ENCODE data around the gene CCDC85C. TPM values are rescaled to one million over a fixed set of nuclear protein-coding genes. Genes with fewer than 3 reads are reported as not detected.
A peak's percentile ranks its signal among the peaks of the same experiment; 100 is the strongest.

The CCDC85C gene
- total RNA-seq, 1 experiment from 2014 or later: 3.4 TPM

DNA sequence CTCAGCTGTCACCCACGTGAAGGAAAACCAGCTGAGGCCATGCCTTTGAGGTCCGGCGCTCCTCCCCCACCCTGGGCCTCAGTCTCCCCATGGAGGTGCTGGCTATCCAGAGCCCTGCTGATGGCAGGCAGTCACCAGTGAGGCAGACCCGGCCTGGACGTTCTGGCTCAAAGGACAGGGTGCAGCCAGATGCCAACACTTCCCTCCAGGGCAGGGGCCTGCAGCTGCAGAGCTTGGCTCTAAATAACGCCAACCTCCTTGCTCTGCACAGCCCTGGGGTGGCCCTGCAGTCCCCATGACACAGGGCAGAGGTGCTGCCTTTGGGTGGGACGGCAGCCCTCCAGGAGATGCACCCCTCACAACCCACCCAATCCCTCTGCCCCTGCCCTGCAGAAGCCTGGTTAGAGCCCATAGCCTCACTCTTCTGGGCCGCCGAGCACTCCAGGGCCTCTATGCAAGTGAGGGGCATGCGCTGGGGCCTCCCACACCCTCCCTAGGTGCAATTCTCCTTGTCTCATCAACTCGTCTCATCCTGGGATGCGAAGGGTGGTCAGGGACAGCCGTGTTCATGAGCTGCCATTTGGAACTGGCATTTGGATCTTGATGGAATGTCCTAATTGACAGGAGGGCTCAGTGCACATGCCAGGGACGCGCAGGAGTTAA is 30.4 kb downstream of the CCDC85C start:
- DNase-seq (ENCODE audit: low read depth): no peak

DNA sequence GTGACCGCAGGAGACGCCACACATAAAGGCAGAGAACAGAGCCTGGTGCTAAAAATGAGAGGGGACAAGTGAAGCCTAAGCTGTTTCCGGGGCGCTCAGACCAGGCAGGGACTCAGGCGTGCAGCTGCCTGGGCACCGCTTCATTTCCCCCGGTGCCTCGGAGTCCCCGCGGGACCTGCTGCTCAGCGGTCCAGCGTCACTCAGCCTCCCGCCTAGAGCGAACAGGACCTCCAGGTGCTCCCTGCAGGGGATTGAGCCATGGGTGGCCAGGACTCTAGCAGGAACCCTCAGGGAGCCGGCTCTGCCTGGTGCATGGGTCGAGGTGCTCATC is 31.0 kb downstream of the CCDC85C start:
- DNase-seq (ENCODE audit: low read depth): no peak

DNA sequence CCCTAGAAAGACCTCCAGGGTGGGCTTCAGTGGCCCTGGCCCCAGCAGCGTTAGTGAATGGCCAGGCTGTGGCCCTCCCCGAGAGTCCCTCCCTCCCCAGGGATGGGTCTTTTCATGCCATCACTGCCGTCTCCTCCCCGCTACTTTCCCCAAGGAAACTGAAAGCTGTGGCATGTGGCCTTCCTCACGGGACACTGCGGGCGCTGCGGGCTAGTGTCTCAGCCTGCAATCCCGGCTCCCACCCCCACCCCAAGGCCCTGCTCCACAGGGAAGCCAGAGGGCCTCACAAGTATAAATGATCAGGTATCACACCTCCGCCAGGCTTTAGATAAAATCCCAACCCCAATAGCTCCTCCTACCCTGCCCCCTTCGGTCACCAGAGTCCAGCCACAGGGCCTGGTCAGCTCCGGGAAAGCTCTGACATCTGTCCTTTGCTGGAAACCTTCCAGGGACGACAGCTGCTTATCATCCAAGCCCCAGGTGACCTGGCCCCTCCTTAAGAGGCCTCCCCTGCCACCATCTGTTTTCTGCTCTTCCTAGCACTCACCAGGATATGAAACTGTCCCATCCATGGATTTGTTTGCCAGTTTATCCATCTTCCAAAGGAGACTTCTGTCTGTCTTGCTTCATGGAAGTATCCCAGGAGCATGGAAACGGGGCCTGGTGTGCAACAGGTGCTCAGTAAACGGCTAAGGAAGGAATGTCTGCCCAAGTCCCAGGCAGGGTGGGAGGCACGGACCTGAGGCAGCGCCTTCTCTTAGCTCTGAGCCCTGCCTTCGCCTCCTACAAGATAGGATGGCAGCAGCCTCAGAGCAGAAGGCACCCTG is 31.6 kb downstream of the CCDC85C start:
- DNase-seq (ENCODE audit: low read depth): peak; percentile 19

DNA sequence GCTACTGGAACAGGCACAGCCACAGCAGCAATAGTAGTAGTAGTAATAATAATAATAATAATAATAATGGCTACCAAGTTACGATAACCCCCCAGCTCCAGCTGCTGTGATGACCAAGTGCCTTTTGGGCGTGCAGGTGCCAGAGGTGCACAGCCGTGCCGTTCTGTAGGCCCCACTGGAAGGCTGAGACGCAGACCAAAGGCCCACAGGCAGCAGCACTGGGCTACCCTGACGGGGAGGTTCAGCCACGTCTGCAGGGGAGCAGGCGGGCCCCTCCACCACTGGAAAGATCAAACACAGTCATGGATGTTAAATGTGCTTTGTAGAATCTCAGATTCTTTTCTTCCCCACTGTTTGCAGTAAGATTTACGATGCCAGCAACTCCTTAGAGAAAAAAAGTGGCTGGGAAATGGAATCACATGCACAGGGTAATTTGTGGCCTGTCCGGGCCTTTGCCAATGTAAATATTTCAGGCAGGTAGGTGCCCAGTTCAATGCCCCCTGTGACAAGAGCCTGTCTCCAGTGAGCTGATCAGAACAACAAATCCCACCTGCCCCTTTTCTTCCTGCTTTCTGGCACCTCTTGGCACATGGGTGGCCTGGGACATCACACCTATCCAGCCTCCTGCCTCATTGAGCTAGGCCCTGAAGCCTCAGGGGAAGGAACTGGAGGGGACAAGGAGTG is 32.6 kb downstream of the CCDC85C start:
- DNase-seq (ENCODE audit: low read depth): no peak

DNA sequence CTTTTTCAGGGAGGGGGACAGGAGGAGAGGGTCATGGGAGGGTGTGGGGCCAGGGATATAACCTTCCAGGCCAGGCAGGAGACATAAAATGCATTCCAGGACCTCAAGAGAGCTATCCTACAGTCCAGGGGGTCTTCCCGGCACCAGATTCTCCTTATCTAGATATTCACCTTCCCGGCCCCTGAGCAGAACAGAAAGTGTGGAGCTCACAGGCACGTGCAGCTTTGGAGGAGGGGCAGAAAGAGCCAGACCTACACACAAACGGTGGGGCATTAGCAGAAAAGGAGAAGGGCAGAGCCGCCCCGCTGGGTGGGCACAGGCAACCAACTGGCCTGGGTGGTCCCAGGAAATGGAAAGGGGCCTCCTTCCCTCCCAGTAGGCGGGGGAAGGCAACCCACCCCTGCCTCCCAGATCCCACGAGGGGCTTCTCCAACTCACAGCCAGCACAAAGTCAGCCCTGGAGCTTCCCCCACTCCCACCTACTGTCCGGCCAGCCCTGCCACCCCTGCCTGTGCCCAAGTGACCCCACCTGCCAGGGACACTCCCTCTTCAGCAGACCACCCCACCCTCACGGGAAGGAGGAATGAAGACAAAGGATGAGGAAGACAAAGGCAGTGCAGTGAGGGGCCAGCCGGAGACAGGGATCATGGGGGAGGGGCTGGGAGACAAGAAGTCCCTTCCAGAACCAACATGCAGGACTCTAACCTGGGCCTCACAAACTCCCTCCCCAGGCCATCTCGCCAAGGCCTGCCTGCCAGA is 33.3 kb downstream of the CCDC85C start:
- DNase-seq (ENCODE audit: low read depth): no peak

DNA sequence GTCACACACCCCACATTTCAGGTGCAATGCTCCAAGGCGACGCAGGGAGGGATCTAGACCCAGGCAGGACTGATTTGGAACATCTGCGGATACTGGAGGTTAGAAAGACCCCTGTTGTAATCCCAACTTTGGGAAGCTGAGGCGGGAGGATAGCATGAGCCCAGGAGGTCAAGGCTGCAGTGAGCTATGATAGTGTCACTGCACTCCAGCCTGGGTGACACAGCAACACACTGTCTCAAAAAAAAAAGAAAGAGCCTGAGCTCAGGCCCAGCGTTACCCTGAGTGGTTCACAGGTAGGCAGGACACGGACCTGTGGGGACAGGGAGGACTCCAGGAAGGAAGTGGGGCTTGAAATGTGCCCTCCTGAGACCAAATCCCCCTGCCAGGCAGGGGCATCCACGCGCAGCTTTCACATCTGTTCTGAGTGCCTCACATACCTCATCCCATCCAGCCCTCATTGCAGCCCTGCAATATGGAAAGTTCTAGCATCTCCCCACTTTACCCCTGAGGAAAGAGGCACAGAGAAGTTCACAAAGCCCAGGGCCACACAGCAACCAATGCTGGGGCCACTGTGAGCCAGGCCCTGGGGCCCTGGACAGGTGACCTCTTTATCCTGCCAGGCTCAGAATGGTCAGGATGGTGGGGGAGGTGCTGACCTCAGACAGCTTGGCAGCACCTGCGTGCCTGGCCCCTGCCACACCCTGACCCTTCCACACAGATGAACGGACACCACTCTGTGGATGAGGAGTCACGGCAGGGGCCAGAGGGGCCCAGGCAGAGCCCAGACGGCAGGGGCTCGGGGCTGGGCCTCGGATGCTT is 34.1 kb downstream of the CCDC85C start:
- DNase-seq (ENCODE audit: low read depth): no peak

DNA sequence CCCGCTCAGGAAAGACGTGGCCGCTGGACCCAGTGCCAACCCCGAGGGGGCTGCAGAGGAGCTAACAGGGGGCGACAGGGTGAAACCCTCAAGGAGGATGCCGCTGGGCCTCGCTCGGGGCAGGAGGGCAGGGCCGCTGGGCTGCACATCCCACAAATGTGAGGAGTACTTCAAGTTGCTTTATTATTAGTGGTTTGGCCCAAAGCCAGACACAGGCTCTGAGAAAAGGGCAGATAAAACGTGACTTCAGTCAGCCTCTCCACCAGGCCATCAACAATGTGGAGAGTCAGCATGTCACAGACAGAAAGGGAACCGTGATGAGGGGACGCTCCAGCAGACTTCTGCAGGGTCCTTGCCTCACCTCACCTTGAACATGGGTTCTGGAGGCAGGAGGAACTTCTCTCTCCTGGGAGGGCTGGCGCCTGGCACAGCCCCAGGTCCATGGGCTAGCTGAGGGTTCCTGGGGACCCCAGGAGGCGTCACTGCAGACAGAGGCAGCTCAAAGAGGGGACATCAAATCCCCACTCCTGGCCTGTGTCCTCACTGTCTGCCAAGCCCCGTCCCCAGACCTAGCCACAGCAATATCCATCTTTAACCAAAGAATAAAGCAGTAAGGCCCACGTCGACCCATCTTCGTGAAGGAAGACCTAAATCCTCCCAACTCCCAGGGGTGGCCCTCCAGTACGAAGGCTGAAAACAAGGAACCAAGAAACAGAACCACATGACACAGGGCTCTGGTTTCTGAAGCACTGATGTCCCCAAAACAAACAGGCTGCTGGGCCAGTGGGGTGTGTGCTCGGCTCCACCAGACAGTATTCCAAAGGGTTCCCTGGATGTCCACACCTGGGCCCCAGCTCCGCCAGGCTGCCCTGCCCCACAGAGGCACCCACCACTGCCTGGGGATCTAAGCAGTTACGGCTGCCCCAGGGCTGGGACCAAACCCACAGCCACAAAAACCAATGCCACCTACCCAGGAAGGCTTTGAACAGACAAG is 35.1 kb downstream of the CCDC85C start:
- peak; percentile 47 for DNase-seq (ENCODE audit: low read depth)

DNA sequence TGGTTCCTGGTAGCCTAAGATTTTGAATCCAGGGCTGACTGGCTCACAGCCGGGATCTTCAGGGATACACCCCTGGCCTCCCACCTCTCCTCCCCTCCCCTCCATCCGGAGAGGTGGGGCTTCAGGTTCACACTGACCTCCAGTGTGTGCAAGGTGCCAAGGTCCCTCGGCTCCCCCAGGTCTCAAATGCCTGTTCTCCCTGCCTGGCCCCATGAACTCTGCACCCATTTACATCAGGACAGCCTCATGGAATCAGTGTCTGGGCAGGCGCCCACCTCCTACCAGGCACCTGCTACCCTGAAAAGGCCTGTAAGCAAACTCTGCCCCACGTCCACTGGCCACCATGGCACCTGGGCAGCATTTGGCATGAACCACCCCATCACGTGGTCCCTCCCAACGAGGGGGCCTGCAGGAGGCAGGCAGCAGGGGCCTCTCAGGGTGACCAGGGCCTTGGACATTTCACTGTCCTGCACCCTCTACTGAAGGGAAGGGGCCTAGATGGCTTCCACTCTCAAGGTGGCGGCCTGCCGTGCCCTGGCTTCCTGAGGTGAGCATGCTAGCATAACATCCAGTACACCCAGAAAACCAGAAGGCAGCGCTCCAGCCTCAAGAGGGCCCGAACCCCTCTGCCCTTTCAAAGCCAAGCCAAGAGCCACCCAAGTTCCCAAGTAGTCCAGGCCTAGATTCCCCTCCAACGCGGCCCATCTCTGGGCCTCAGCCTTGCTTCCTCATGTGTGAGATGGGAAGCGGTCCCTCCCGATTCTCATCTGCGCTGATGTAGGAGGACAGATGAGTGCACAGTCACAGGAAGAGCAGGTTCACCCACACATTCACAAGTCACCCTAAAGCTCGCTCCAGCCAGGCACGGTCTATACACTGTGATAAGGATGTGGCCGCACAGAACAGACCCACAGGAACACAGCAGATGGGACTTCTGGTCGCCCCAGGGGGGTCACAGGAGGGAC is 37.3 kb downstream of the CCDC85C start:
- no peak for DNase-seq (ENCODE audit: low read depth)

DNA sequence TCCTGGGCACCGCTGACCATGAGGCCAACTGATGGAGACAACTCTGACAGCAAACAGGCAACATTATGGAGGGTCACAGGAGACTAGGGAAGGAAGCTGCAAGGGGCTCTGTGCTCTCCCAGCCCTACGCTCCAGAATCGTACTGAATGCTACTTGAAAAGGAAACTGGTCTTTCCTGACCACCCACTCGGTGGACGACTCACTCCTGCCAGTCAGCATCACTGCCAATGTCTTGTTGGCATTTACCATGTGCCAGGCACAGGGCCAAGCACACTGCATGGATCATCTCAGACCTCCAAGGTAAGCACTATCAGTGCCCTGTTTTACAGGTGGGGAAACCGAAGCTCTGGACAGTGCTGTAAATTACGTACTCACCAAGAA is 38.0 kb downstream of the CCDC85C start:
- DNase-seq (ENCODE audit: low read depth): no peak

DNA sequence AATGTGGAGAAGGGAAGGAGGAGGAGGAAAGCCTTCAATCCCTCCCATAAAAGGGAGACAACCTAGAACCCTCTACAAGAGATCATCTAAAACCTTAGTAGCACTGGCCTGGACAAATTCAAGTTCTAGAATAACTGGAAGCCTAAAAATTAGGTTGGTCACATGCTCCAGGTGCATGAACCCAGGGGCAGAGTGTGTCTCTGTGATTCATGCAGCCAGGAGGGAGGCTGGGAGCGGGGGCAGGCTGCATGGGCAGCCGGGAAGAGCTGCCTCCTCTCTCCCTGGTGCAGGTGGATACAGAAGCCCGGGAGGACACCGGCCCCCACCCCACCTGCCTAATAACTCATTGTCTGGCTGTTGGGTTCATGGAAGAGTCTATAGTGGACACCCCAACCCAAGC is 38.6 kb downstream of the CCDC85C start:
- DNase-seq (ENCODE audit: low read depth): no peak

DNA sequence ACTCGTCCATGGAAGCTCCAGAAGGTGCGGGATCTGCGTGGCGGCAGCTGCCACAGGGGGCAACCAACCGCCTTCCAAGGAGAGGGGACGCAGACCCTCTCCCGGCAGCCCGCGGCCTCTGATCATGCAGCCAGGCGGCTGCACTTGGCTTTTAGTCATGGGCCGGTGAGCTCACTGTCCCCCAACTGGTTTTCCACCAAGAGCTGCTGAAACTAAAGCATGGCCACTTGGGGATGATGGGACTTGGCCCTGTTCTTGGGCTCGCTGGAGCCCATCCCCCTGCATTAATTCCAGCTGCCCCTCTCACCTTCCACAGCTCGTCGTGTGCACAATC is 39.1 kb downstream of the CCDC85C start:
- no peak for DNase-seq (ENCODE audit: low read depth)

DNA sequence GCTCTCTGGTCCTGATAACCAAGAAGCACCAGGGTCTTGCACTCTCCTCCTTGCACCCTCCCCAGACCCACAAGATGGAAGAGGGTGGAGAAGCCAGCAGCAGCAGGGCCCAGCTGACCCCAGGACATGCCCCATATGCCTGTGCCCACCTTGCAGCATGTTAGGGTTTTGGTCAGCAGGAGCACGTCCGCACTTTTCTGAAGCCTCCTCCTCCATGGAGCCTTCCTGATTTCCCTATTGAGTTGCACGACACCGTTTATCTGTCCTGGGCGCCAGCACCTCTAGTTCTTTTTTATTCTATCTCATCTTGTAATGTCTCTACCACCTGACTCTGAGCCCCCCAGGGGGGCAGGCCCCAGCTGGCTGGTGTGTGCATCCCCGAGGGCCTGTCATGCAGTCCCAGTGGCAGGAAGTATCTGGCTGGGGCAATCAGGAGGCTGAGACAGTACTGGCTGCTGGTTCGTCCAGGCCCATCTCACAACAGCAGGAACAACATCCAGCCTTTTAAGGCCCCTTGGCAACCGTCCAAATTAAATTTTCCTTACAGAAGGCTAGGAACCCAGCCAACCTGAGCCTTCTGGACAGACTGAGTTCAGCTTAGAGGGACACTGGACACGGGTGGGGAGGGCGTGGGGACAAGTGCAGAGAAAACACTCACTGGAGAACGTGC is 39.6 kb downstream of the CCDC85C start:
- peak; percentile 42 for DNase-seq (ENCODE audit: low read depth)

DNA sequence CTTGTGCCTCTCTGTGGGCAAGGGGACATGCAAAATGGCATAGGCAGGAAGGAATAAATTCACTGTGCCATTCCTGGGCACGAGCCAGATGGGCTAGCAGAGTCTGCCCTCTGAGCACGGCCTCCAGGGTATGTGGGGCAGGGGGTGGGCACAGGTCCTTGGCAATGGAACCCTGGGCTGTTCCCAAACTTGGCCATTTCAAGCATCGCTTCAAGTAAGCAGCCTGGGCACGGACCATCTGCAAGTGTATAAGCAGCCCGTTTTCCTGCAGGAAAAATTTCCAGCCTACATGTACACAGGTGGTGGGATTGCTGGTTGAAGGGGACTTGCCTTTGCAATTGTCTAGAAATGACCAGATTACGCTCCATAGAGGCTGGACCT is 40.3 kb downstream of the CCDC85C start:
- no peak for DNase-seq (ENCODE audit: low read depth)

DNA sequence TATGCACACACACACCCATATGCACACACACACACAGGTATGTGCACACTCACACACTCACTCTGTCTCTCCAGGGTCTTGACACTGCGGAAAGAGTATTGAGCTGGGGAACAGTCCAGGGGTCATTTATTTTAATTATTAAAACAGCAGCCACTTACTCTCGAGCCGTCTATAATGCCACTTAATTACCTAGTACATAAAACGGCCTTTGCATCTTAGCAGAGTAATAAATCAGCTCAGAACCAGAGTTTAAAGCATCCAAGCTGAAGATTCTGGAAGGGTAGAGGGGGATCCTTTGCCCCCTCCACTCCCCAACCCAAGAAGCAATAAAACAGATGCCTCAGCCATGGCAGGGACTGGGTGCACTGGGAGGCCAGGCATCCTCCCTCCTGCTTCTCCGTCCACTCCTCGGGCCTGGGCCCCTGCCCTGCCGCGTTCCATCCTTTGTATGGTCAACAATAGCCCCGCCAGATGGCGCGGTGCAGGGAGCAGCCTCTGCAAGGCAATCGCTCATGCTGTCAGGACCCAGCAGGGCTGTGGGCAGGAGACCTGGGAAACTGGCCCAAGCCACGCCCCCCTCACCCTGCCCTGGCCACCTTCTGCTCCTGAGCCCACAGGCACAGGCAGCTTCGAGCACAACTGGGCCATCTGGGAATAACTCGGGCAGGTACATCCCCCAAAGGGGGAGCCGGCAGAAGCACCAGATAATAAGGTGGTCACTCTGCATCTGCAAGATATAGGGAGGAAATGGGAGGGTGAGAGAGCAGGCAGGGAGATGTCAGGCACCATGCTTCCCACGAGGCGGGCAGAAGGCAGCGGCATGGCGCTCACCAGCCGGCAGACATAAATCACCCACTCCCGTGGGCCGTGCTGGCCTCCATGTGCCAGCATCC is 40.9 kb downstream of the CCDC85C start:
- no peak for DNase-seq (ENCODE audit: low read depth)

DNA sequence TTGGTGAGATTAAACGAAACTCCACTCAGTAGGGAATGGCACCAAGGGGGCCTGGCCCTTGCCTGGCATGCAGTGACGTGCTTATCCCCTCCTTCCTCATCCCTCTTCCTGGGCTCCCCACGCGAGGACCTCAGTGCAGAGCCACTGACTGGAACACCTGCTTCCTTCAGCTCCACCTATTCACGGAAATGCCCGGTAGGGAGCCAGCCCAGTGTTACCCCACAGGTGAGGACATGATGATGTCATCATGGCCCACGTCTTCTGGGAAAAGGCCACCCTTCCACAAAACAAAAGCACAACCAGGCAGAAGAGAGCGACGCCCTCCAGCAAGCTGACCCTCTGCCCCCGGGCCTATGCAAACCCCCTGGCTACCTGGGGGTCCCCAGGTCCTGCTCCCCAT is 42.1 kb downstream of the CCDC85C start:
- DNase-seq (ENCODE audit: low read depth): no peak

DNA sequence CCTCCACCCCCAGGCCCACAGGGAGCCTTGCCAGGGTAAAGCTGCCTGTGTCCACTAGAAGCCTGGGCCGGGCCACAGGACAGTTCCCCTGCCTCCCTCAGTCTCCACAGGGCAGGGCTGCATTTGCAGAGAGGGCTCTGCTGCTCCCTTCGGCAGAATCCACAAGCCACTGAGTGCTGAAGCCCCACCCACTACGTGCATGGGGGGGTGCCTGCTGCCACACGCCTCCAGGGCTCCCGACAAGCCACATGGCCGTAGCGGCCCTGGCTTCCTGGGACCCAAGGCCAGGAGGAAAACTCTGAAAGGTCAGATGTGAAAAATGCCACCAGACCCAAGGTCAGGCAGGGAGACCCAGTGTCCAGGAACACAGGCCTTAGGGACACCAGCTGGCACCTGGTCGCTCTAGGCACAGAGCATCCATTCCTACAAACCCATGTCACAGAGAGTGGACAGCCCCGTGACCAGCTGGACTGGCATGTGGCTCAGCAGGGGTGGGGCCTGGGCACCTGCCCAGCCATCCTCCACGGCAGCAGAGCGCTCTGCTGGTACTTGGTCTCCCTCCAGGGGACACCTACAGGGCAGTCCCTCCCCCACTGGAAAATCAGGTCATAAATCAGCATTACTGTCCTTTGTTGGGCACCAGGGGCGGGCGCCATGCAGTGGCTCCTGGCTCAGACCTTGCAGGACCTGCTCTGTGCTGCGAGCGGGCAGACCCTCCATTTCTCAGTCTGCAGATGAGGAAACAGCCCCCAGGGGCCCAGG is 42.9 kb downstream of the CCDC85C start:
- no peak for DNase-seq (ENCODE audit: low read depth)

DNA sequence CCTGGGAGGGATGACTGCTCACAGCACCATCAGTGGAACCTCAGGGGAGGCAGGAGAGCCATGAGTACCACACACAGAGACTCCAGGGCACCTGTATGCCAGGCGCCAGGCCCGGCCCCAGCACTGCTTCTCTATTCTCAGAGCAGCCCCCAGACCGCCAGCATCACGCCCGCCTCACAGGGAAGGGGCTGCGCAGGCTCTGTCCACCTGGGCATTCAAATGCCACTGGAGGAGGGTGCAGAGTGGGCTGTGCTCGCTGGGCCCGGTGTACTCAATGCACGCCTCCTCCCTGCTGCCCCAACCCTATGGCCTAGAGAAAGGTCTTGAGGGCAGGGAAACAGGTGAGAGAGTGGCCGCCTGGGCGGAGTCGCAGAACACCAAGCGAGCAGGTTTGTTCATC is 43.6 kb downstream of the CCDC85C start:
- DNase-seq (ENCODE audit: low read depth): no peak

All from RPMI7951 (cell line).